Measurements from ENCODE around the gene LRRC39. TPM values are rescaled to one million over a fixed set of nuclear protein-coding genes. Genes with fewer than 3 reads are reported as not detected.

The LRRC39 gene
- total and polyA plus RNA-seq, 2 experiments from 2014 or later = 0.21 TPM; not detected in 1

- Histone ChIP-seq H2AFZ (no peak overlapping the region), H3K4me1 (ENCODE audit: insufficient read depth) (no peaks in the 10 kb centered on the region), H3K9me3 (ENCODE audit: low read depth) (no peaks in the 10 kb centered on the region), H3K9ac (no peak overlapping the region), H3K79me2 (ENCODE audit: insufficient read depth) (no peaks in the 10 kb centered on the region), H3K27me3 (replicated peaks; ENCODE audit: insufficient read depth) (no peaks in the 10 kb centered on the region), H3K9me2 (ENCODE audit: insufficient read depth) (no peaks in the 10 kb centered on the region), H3F3A (ENCODE audit: insufficient read depth) (no peaks in the 10 kb centered on the region), H3K4me2 (ENCODE audit: unreplicated experiment) (no peak overlapping the region), H3K27ac (no peak overlapping the region), H3K36me3 (ENCODE audit: low read depth) (peaks cover 71% of the 10 kb centered on the region), H3K4me3 (no peak overlapping the region), H4K20me1 (ENCODE audit: insufficient read depth) (no peaks in the 10 kb centered on the region)
- WGBS, 2 experiments (ENCODE audit: low coverage in 1 of 2, low lambda C conversion rate in 2 of 2, missing lambda C conversion rate in 2 of 2) = 95 to 96% methylated on average over 3 of the region's 3 CpGs
- no peak for TF ChIP-seq EZH2phosphoT487 (IDR thresholded peaks at IDR 0.05; ENCODE audit: insufficient read depth, low read depth)
- no peak for TF ChIP-seq EZH2 (IDR thresholded peaks at IDR 0.05; ENCODE audit: insufficient read depth, poor library complexity, severe bottlenecking)
- DNase-seq = no peak
- in situ Hi-C loops (cut with MboI) = no loop called here
Observed at GRCh38 chr1:100145116-100145515, 32.9 kb downstream of the LRRC39 start.

DNA sequence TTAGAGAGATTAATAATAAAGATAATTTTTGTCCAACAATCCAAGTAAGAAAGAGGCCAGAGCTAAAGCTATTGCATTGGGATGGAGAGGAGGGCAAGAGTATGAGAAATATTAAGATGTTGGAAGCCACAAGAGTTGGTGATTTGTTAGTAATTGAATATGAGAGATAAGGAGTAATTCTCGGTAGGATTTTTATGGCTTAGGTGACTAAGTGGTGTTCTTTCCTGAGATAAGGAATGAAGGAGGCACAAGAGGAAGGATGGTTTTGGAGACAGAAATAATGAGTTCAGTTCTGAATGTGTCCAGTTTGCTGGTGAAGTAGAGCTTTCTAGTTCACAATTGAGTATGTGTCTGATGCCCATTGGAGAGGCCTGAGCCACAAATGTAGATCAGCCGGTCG is 35.7 kb downstream of the LRRC39 start:
- peaks cover 78% of the 10 kb centered on the region for H3K36me3 ChIP-seq (ENCODE audit: low read depth)
- no peak overlapping the region for H3K4me2 ChIP-seq (ENCODE audit: unreplicated experiment)
- H3K4me1 ChIP-seq (ENCODE audit: insufficient read depth) = no peaks in the 10 kb centered on the region
- H3K4me3 ChIP-seq = no peak overlapping the region
- H3K9ac ChIP-seq = no peak overlapping the region
- in situ Hi-C loops (cut with MboI) = no loop called here
- H4K20me1 ChIP-seq (ENCODE audit: insufficient read depth) = no peaks in the 10 kb centered on the region
- no peak overlapping the region for H3K27ac ChIP-seq
- no peaks in the 10 kb centered on the region for H3K9me2 ChIP-seq (ENCODE audit: insufficient read depth)
- no peaks in the 10 kb centered on the region for H3K9me3 ChIP-seq (ENCODE audit: low read depth)
- H3F3A ChIP-seq (ENCODE audit: insufficient read depth) = no peaks in the 10 kb centered on the region
- TF ChIP-seq EZH2phosphoT487 (IDR thresholded peaks at IDR 0.05; ENCODE audit: insufficient read depth, low read depth) (no peak), EZH2 (IDR thresholded peaks at IDR 0.05; ENCODE audit: insufficient read depth, poor library complexity, severe bottlenecking) (no peak)
- H3K27me3 ChIP-seq (replicated peaks; ENCODE audit: insufficient read depth) = no peaks in the 10 kb centered on the region
- no peak overlapping the region for H2AFZ ChIP-seq
- no peaks in the 10 kb centered on the region for H3K79me2 ChIP-seq (ENCODE audit: insufficient read depth)
- 77 to 81% methylated on average over 3 of the region's 3 CpGs for WGBS, 2 experiments (ENCODE audit: low coverage in 1 of 2, low lambda C conversion rate in 2 of 2, missing lambda C conversion rate in 2 of 2)
- no peak for DNase-seq

- H3K4me1 ChIP-seq (ENCODE audit: insufficient read depth) = no peaks in the 10 kb centered on the region
- no peak overlapping the region for H2AFZ ChIP-seq
- no peak overlapping the region for H3K4me2 ChIP-seq (ENCODE audit: unreplicated experiment)
- H3K27me3 ChIP-seq (replicated peaks; ENCODE audit: insufficient read depth) = no peaks in the 10 kb centered on the region
- H3K36me3 ChIP-seq (ENCODE audit: low read depth) = peaks cover 69% of the 10 kb centered on the region
- 0 out of 2 replicates have a peak, but pooled peaks cover 4% of the 10 kb centered on the region for H3K79me2 ChIP-seq (ENCODE audit: insufficient read depth)
- H3F3A ChIP-seq (ENCODE audit: insufficient read depth) = no peaks in the 10 kb centered on the region
- in situ Hi-C loops (cut with MboI) = no loop called here
- DNase-seq = no peak
- H3K9me2 ChIP-seq (ENCODE audit: insufficient read depth) = no peaks in the 10 kb centered on the region
- WGBS, 2 experiments (ENCODE audit: low coverage in 1 of 2, low lambda C conversion rate in 2 of 2, missing lambda C conversion rate in 2 of 2) = 84 to 85% methylated on average over 4 of the region's 4 CpGs
- H3K4me3 ChIP-seq = no peak overlapping the region
- H3K9ac ChIP-seq = no peak overlapping the region
- H4K20me1 ChIP-seq (ENCODE audit: insufficient read depth) = no peaks in the 10 kb centered on the region
- H3K9me3 ChIP-seq (ENCODE audit: low read depth) = no peaks in the 10 kb centered on the region
- no peak overlapping the region for H3K27ac ChIP-seq
- TF ChIP-seq EZH2phosphoT487 (IDR thresholded peaks at IDR 0.05; ENCODE audit: insufficient read depth, low read depth) = no peak
- TF ChIP-seq EZH2 (IDR thresholded peaks at IDR 0.05; ENCODE audit: insufficient read depth, poor library complexity, severe bottlenecking) = no peak
Observed at GRCh38 chr1:100141192-100141591, 36.9 kb downstream of the LRRC39 start.

GRCh38 chr1:100137602-100138001 is 40.5 kb downstream of the LRRC39 start:
- H3K27ac ChIP-seq = no peak overlapping the region
- in situ Hi-C loops (cut with MboI) = no loop called here
- no peaks in the 10 kb centered on the region for H3K9me3 ChIP-seq (ENCODE audit: low read depth)
- H3F3A ChIP-seq (ENCODE audit: insufficient read depth) = peaks cover 6% of the 10 kb centered on the region; the same call in 1 of the 2 replicates
- TF ChIP-seq EZH2 (IDR thresholded peaks at IDR 0.05; ENCODE audit: insufficient read depth, poor library complexity, severe bottlenecking) (no peak), EZH2phosphoT487 (IDR thresholded peaks at IDR 0.05; ENCODE audit: insufficient read depth, low read depth) (no peak)
- H3K36me3 ChIP-seq (ENCODE audit: low read depth) = peaks cover 38% of the 10 kb centered on the region
- H3K27me3 ChIP-seq (replicated peaks; ENCODE audit: insufficient read depth) = no peaks in the 10 kb centered on the region
- DNase-seq = no peak
- H2AFZ ChIP-seq = no peak overlapping the region
- H3K79me2 ChIP-seq (ENCODE audit: insufficient read depth) = peaks cover 36% of the 10 kb centered on the region
- H3K4me1 ChIP-seq (ENCODE audit: insufficient read depth) = peaks cover 10% of the 10 kb centered on the region
- no peak overlapping the region for H3K4me3 ChIP-seq
- H3K4me2 ChIP-seq (ENCODE audit: unreplicated experiment) = no peak overlapping the region
- H3K9ac ChIP-seq = no peak overlapping the region
- H3K9me2 ChIP-seq (ENCODE audit: insufficient read depth) = no peaks in the 10 kb centered on the region
- H4K20me1 ChIP-seq (ENCODE audit: insufficient read depth) = no peaks in the 10 kb centered on the region
- WGBS, 2 experiments (ENCODE audit: low coverage in 1 of 2, low lambda C conversion rate in 2 of 2, missing lambda C conversion rate in 2 of 2) = 97 to 100% methylated on average over 2 of the region's 2 CpGs

GRCh38 chr1:100134872-100135271 is 43.2 kb downstream of the LRRC39 start:
- no peak for DNase-seq
- Histone ChIP-seq H3K79me2 (ENCODE audit: insufficient read depth) (peaks cover 64% of the 10 kb centered on the region), H3K4me2 (ENCODE audit: unreplicated experiment) (no peak overlapping the region)

More at GRCh38 chr1:100134872-100135271, 43.2 kb downstream of the LRRC39 start:
- peaks cover 20% of the 10 kb centered on the region for H3K4me1 ChIP-seq (ENCODE audit: insufficient read depth)
- in situ Hi-C loops (cut with MboI) = no loop called here
- H3F3A ChIP-seq (ENCODE audit: insufficient read depth) = peaks cover 6% of the 10 kb centered on the region; the same call in 1 of the 2 replicates
- peak overlapping the region; percentile 99; the same call in 1 of the 2 replicates for H3K4me3 ChIP-seq
- no peaks in the 10 kb centered on the region for H3K9me2 ChIP-seq (ENCODE audit: insufficient read depth)
- no peak overlapping the region for H3K9ac ChIP-seq
- no peaks in the 10 kb centered on the region for H3K27me3 ChIP-seq (replicated peaks; ENCODE audit: insufficient read depth)
- no peak for TF ChIP-seq EZH2 (IDR thresholded peaks at IDR 0.05; ENCODE audit: insufficient read depth, poor library complexity, severe bottlenecking)
- TF ChIP-seq EZH2phosphoT487 (IDR thresholded peaks at IDR 0.05; ENCODE audit: insufficient read depth, low read depth) = no peak
- H3K27ac ChIP-seq = no peak overlapping the region
- no peaks in the 10 kb centered on the region for H3K9me3 ChIP-seq (ENCODE audit: low read depth)
- peaks cover 25% of the 10 kb centered on the region; the same call in 1 of the 2 replicates for H3K36me3 ChIP-seq (ENCODE audit: low read depth)
- no peaks in the 10 kb centered on the region for H4K20me1 ChIP-seq (ENCODE audit: insufficient read depth)
- H2AFZ ChIP-seq = no peak overlapping the region
- 32 to 40% methylated on average over 3 of the region's 3 CpGs for WGBS, 2 experiments (ENCODE audit: low coverage in 1 of 2, low lambda C conversion rate in 2 of 2, missing lambda C conversion rate in 2 of 2)

All from GM23248 (cell line).